Esophagus muscularis mucosa (tissue), 3 donors: ENCODE results near the gene THRB.

ENCODE experiments used
- CTCF ChIP-seq, 3 experiments: fragments of 200-600 bp in 2 of 3; fragments of 450-650 bp in 1 of 3; sonication (generic) in 2 of 3; IDR thresholded peaks; one replicate each; pipeline ENCODE4 v1.5.1; 2017 to 2019; ENCODE audit warnings: antibody characterized with exemption in 3 of 3, mild to moderate bottlenecking in 2 of 3, moderate library complexity in 1 of 3
- POLR2A ChIP-seq: fragments of 450-650 bp; IDR thresholded peaks from one replicate; pipeline ENCODE4 v1.6.1; 2017; ENCODE audit warnings: antibody characterized with exemption, moderate library complexity, mild to moderate bottlenecking, low read depth
- POLR2AphosphoS5 ChIP-seq, 2 donors: sonication (generic); formaldehyde crosslinking; IDR thresholded peaks; one replicate each; pipeline ENCODE4 v1.6.1; 2017; ENCODE audit warnings: antibody characterized with exemption in 2 of 2

- no peak for TF ChIP-seq CTCF (IDR thresholded peaks at IDR 0.05)
- no peak for TF ChIP-seq POLR2A
- no peak for TF ChIP-seq POLR2AphosphoS5 (IDR thresholded peaks at IDR 0.05)
Observed at GRCh38 chr3:24435584-24435983, 59.1 kb downstream of the THRB start.
